ENCODE data around the gene EMILIN3.

EMILIN3 gene

GRCh38 chr20:41342474-41343464, 23.8 kb downstream of the EMILIN3 start:
- no peaks in the 10 kb centered on the region for H3K9me3 ChIP-seq
- intact Hi-C loops (cut with DNase I; ENCODE audit: low total_unique reads): no loop called here
- peaks cover 0 to 45% (median 25%) of the 10 kb centered on the region in 4 donors for H3K4me1 ChIP-seq
- H3K4me3 ChIP-seq: no peak overlapping the region
- H3K27ac ChIP-seq: no peak overlapping the region
- TF ChIP-seq CTCF (IDR thresholded peaks at IDR 0.05): no peak
- peaks cover 4 to 25% (median 13%) of the 10 kb centered on the region in 3 donors for H3K36me3 ChIP-seq
- H3K27me3 ChIP-seq: no peaks in the 10 kb centered on the region
- DNase-seq: no peak

- no peaks in the 10 kb centered on the region for H3K9me3 ChIP-seq
- peak within 1 kb of the TSS; percentile 82 to 84 for H3K27ac ChIP-seq
- intact Hi-C loops (cut with DNase I; ENCODE audit: low total_unique reads): loop anchor here (2.0 kb wide), 1 partner anchor 168 kb away; no protein-coding TSS in a partner anchor
- DNase-seq: peak; percentile 85 to 95
- no peak for TF ChIP-seq CTCF (IDR thresholded peaks at IDR 0.05)
- H3K4me1 ChIP-seq: peaks cover 0 to 45% (median 25%) of the 10 kb centered on the region in 4 donors
- peak within 1 kb of the TSS; percentile 45 to 57 for H3K4me3 ChIP-seq
- no peaks in the 10 kb centered on the region for H3K27me3 ChIP-seq
- peaks cover 0 to 6% (median 0%) of the 10 kb centered on the region in 3 donors for H3K36me3 ChIP-seq
Observed at GRCh38 chr20:41340327-41341055, 26.1 kb downstream of the EMILIN3 start, which contains the start of gene LPIN3. TSS of gene LPIN3 (plus strand) at chr20:41340821. CDS start at chr20:41345804, 4,983 bp downstream.

DNA sequence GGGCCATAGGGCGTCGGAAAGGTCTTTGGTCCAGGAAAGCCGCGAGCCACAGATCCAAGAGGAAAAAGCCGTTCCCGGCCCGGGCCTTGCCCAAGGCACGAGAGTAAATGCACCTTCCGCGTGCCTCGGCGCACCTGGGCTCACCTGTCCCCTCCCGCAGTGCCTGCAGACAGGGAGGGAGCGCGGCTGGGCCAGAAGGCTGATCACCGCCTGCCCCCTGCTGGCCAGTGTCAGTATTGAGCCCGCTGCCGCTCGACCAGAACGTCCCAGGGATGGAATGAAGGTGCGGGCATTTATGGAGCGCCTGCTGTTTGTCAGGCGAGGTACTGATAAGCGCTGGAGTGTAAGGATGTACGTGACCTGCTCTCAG, 26.7 kb downstream of the EMILIN3 start:
- H3K27ac ChIP-seq: peak overlapping the region; percentile 82 to 84
- H3K36me3 ChIP-seq: peaks cover 0 to 2% (median 0%) of the 10 kb centered on the region in 3 donors
- no peaks in the 10 kb centered on the region for H3K9me3 ChIP-seq
- H3K4me3 ChIP-seq: peak overlapping the region; percentile 45 to 57
- peaks cover 0 to 46% (median 25%) of the 10 kb centered on the region in 4 donors for H3K4me1 ChIP-seq
- peak; percentile 75 to 89 for DNase-seq
- H3K27me3 ChIP-seq: no peaks in the 10 kb centered on the region
- peak; percentile 99 for TF ChIP-seq CTCF (IDR thresholded peaks at IDR 0.05)
- intact Hi-C loops (cut with DNase I; ENCODE audit: low total_unique reads): loop anchor here (2.0 to 5.0 kb wide), 2 partner anchors 108 to 167 kb away; no protein-coding TSS in a partner anchor

DNA sequence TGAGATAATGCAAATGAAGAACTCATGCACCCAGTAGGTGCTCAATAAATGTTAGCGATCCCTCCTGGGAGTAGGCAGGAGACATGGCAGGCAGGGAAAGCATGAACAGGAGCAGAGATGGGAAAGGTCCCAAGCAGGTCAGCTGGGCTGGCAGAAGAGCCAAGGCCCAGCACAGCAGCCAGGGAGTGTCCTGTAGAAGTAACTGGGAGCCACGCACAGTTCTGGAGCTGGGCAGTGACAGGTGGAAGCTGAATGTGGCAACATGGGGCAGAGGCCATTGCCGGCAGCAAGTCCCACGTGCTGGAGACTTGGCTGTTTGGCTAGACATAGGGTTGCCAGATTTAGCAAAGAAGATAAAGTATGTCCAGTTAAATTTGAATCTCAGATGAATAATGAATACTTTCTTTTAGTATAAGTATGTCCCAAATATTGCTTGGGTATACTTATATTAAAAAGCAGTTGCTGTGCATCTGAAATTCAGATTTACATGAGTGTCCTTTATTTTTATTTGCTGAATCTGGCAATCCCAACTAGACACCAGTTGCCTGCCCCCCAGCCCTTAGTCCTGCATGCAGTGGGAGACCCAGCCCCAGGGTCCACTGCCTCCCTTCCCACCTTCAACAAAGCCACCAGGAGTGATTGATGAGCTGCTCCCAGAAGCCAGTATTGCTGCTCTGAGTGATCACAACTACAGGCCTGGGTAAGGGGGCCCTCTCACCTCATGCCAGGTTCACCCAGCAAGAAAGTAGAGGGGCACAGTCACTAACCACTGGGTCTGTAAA, 29.7 kb downstream of the EMILIN3 start:
- Histone ChIP-seq H3K27me3 (no peaks in the 10 kb centered on the region), H3K36me3 (no peaks in the 10 kb centered on the region), H3K27ac (no peak overlapping the region), H3K4me3 (no peak overlapping the region), H3K9me3 (no peaks in the 10 kb centered on the region), H3K4me1 (peaks cover 0 to 28% (median 21%) of the 10 kb centered on the region in 4 donors)
- DNase-seq: no peak
- no peak for TF ChIP-seq CTCF (IDR thresholded peaks at IDR 0.05)
- intact Hi-C loops (cut with DNase I; ENCODE audit: low total_unique reads): loop anchor here (5.0 kb wide), 1 partner anchor 105 kb away; no protein-coding TSS in a partner anchor

GRCh38 chr20:41335591-41335990, 31.0 kb downstream of the EMILIN3 start:
- no peaks in the 10 kb centered on the region for H3K36me3 ChIP-seq
- no peak overlapping the region for H3K4me3 ChIP-seq
- H3K27me3 ChIP-seq: no peaks in the 10 kb centered on the region
- no peak overlapping the region for H3K27ac ChIP-seq
- no peaks in the 10 kb centered on the region for H3K9me3 ChIP-seq
- DNase-seq: peak in 1 of 2 donors; percentile 17
- H3K4me1 ChIP-seq: peaks cover 0 to 16% (median 11%) of the 10 kb centered on the region in 4 donors
- no peak for TF ChIP-seq CTCF (IDR thresholded peaks at IDR 0.05)
- intact Hi-C loops (cut with DNase I; ENCODE audit: low total_unique reads): loop anchor here (5.0 kb wide), 1 partner anchor 103 kb away; no protein-coding TSS in a partner anchor

Measured in tibial artery (tissue), 4 donors.